HCT116 (cell line): Measurements from ENCODE around the gene GMDS. TPM values are rescaled to one million over a fixed set of nuclear protein-coding genes. Genes with fewer than 3 reads are reported as not detected.

Experiments
- ATAC-seq: fragments of 200-7000 bp; cut with Tn5 transposase; 2 replicates; pipeline ENCODE4 v1.9.1; 2020; ENCODE audit warnings: mild to moderate bottlenecking, moderate library complexity
- BruUV-seq: library from RNA; stranded (reverse); fragments of 400-500 nt; replicated peaks from 2 replicates; lab custom pipeline; 2021; lab: Mats Ljungman, UMichigan
- CTCF ChIA-PET: fragments of 300-600 bp; sonication (Branson Sonifier 250); formaldehyde crosslinking; loops from one replicate; lab custom pipeline; 2021; ENCODE audit warnings: antibody characterized with exemption; lab: Charles Lee
- POLR2A ChIA-PET: fragments of 300-600, 350-600 bp; sonication (Branson Sonifier 250); formaldehyde crosslinking; loops from one replicate; lab custom pipeline; 2021; ENCODE audit warnings: antibody characterized with exemption; lab: Charles Lee
- RAD21 ChIA-PET, 2 experiments: fragments of 300-600 bp; sonication (Branson Sonifier 250); formaldehyde crosslinking; loops; one replicate each; lab custom pipeline; 2023; ENCODE audit warnings: low total read pairs in 2 of 2; ENCODE audit not compliant: uncharacterized antibody in 2 of 2, unreplicated experiment in 2 of 2, low non-redundant PET in 1 of 2; lab: Charles Lee
- DNase-seq: peaks from one replicate; pipeline ENCODE4 v3.0.0-alpha.2; 2010; ENCODE audit warnings: low read depth, low spot score
- H2AFZ ChIP-seq: fragments of 200-600 bp; shearing (Covaris generic), sonication (generic); 2 replicates; pipeline ENCODE4 v1.6.1; 2017; ENCODE audit warnings: low read depth, mixed run types, mixed read lengths, antibody characterized with exemption, low read length; ENCODE audit not compliant: poor library complexity, severe bottlenecking
- H3K27ac ChIP-seq: 2 replicates; pipeline ENCODE4 v1.5.1; 2012; ENCODE audit warnings: low read depth, low read length
- H3K27me3 ChIP-seq: fragments of 200-600 bp; sonication (generic); 2 replicates; pipeline ENCODE4 v1.6.1; 2016; ENCODE audit warnings: mixed run types, low read length, mixed read lengths; ENCODE audit not compliant: insufficient read depth
- H3K36me3 ChIP-seq, 2 experiments: fragments of 200-500 bp in 1 of 2; fragments of 200-600 bp in 1 of 2; sonication (Bioruptor generic) in 1 of 2; sonication (generic) in 1 of 2; 2 replicates each; pipeline versions ENCODE4 v1.5.1 to v1.6.1; 2014 to 2016; ENCODE audit warnings: low read length in 2 of 2, inconsistent platforms in 1 of 2, mixed read lengths in 1 of 2, mixed run types in 1 of 2; ENCODE audit not compliant: insufficient read depth in 2 of 2, control insufficient read depth in 1 of 2
- H3K4me1 ChIP-seq, 2 experiments: fragments of 200-600 bp in 1 of 2; sonication (generic) in 1 of 2; 2 replicates each; pipeline versions ENCODE4 v1.5.1 to v1.6.1; 2012 to 2017; ENCODE audit warnings: low read length in 2 of 2, inconsistent platforms in 1 of 2, mild to moderate bottlenecking in 1 of 2, mixed read lengths in 1 of 2, mixed run types in 1 of 2, moderate library complexity in 1 of 2; ENCODE audit not compliant: insufficient read depth in 2 of 2, control insufficient read depth in 1 of 2
- H3K4me2 ChIP-seq: fragments of 200-600 bp; sonication (generic); 2 replicates; pipeline ENCODE4 v1.6.1; 2017; ENCODE audit warnings: mixed run types, low read length, mixed read lengths
- H3K4me3 ChIP-seq, 2 experiments: fragments of 200-600 bp in 1 of 2; sonication (generic) in 1 of 2; replicated peaks in 1 of 2; 2 replicates each; pipeline ENCODE4 v1.5.1; 2011 to 2016; ENCODE audit warnings: low read length in 2 of 2, control low read depth in 1 of 2, low read depth in 1 of 2, mild to moderate bottlenecking in 1 of 2, mixed read lengths in 1 of 2, mixed run types in 1 of 2
- H3K79me2 ChIP-seq: fragments of 200-600 bp; sonication (generic); 2 replicates; pipeline ENCODE4 v1.6.1; 2017; ENCODE audit warnings: mild to moderate bottlenecking, mixed run types, low read length, moderate library complexity, mixed read lengths; ENCODE audit not compliant: insufficient read depth
- H3K9ac ChIP-seq: fragments of 200-600 bp; sonication (generic); 2 replicates; pipeline ENCODE4 v1.6.1; 2016; ENCODE audit warnings: low read length, mixed read lengths
- H3K9me2 ChIP-seq: fragments of 200-600 bp; sonication (generic), shearing (Covaris generic); 2 replicates; pipeline ENCODE4 v1.6.1; 2017; ENCODE audit warnings: mixed run types, mild to moderate bottlenecking, moderate library complexity; ENCODE audit not compliant: insufficient read depth
- H3K9me3 ChIP-seq, 2 experiments: fragments of 200-500 bp in 1 of 2; fragments of 200-600 bp in 1 of 2; sonication (Bioruptor generic) in 1 of 2; sonication (generic) in 1 of 2; 2 replicates each; pipeline ENCODE4 v1.6.1; 2014 to 2017; ENCODE audit warnings: low read length in 2 of 2, mixed read lengths in 2 of 2, inconsistent platforms in 1 of 2, low read depth in 1 of 2, mild to moderate bottlenecking in 1 of 2, mixed run types in 1 of 2, moderate library complexity in 1 of 2; ENCODE audit not compliant: control insufficient read depth in 1 of 2, insufficient read depth in 1 of 2
- H4K20me1 ChIP-seq: fragments of 200-600 bp; sonication (generic), shearing (Covaris generic); 2 replicates; pipeline ENCODE4 v1.6.1; 2017; ENCODE audit warnings: mixed run types, mild to moderate bottlenecking, moderate library complexity; ENCODE audit not compliant: insufficient read depth
- JUND ChIP-seq: IDR thresholded peaks from 2 replicates; pipeline ENCODE4 v1.6.1; 2012
- MAX ChIP-seq: IDR thresholded peaks from 2 replicates; pipeline ENCODE4 v1.6.1; 2012
- POLR2AphosphoS5 ChIP-seq: IDR thresholded peaks from 2 replicates; pipeline ENCODE4 v1.6.1; 2011; ENCODE audit warnings: mild to moderate bottlenecking, low read depth, low read length, moderate library complexity
- SP1 ChIP-seq: IDR thresholded peaks from 2 replicates; pipeline ENCODE4 v1.6.1; 2012; ENCODE audit warnings: low read depth
- YY1 ChIP-seq: IDR thresholded peaks from 2 replicates; pipeline ENCODE4 v1.6.1; 2011; ENCODE audit warnings: low read length, low read depth, moderate library complexity, mild to moderate bottlenecking; ENCODE audit not compliant: insufficient replicate concordance; ENCODE audit errors: extremely low read depth
- ZBTB33 ChIP-seq: IDR thresholded peaks from 2 replicates; pipeline ENCODE4 v1.6.1; 2011; ENCODE audit warnings: mild to moderate bottlenecking, low read length, moderate library complexity; ENCODE audit not compliant: insufficient replicate concordance; ENCODE audit errors: extremely low read depth
- intact Hi-C: fragments of 100-400 bp; cut with micrococcal nuclease; formaldehyde crosslinking; loops from 2 replicates; pipeline ENCODE4 v1.10.0; 2022
- total RNA-seq: library from RNA; stranded (reverse); gene quantifications from one replicate; pipeline ENCODE4 v1.2.1, GENCODE V29; 2021; ENCODE audit not compliant: unreplicated experiment

Gene GMDS
- total RNA-seq, 1 experiment from 2014 or later, result 34.4 TPM

GRCh38 chr6:1619673-1620503, 625.5 kb downstream of the GMDS start:
- intact Hi-C loops, result no loop called here
- Histone ChIP-seq H3K9me3 (no peaks in the 10 kb centered on the region), H3K4me1 (no peaks in the 10 kb centered on the region), H3K36me3 (no peaks in the 10 kb centered on the region), H3K4me2 (no peak overlapping the region), H4K20me1 (no peaks in the 10 kb centered on the region), H2AFZ (no peak overlapping the region), H3K27ac (no peak overlapping the region; the same call in 1 of the 2 replicates), H3K79me2 (no peaks in the 10 kb centered on the region), H3K9me2 (no peaks in the 10 kb centered on the region), H3K4me3 (no peak overlapping the region), H3K27me3 (no peaks in the 10 kb centered on the region), H3K9ac (no peak overlapping the region)
- POLR2A ChIA-PET, result no interaction called here
- TF ChIP-seq SP1, result no peak
- TF ChIP-seq YY1, result no peak
- TF ChIP-seq POLR2AphosphoS5, result no peak
- no peak for TF ChIP-seq MAX
- no peak for TF ChIP-seq ZBTB33
- TF ChIP-seq JUND, result no peak
- DNase-seq, result no peak
- no TSS peak for BruUV-seq
- RAD21 ChIA-PET, result no interaction called here
- CTCF ChIA-PET, result no interaction called here
- no peak for ATAC-seq
